GM21367 (cell line): ENCODE data around the gene SNRNP25.

Experiments used
- ATAC-seq: cut with Tn5 transposase; IDR thresholded peaks from one replicate; pipeline ENCODE4 v1.9.1; 2021; ENCODE audit not compliant: unreplicated experiment

Gene SNRNP25

DNA sequence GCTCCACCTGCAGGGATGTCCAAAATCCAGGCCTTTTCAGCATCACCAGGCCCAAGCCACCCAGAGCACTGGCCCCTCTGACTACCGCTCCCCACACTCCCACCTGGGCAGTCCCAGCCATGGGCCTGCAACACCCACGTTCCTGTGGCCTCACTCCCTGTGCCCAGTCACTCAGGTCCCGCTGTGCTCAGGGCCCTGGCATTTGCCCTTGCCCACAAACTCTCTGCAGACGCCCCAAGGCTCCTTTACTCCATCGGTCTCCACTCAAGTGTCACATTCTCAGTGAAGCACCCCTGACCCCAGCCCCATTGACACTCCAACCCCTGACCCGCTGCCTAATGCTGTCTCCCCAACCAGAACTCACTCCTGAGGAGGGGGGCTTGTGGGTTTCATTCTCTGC, 48.0 kb downstream of the SNRNP25 start:
- ATAC-seq: no peak

GRCh38 chr16:102060-102855, 48.6 kb downstream of the SNRNP25 start:
- no peak for ATAC-seq

GRCh38 chr16:104355-104754, 50.7 kb downstream of the SNRNP25 start:
- no peak for ATAC-seq

- no peak for ATAC-seq
Observed at GRCh38 chr16:104928-105327, 51.3 kb downstream of the SNRNP25 start.

- ATAC-seq: no peak
Observed at GRCh38 chr16:105521-105920, 51.9 kb downstream of the SNRNP25 start.

DNA sequence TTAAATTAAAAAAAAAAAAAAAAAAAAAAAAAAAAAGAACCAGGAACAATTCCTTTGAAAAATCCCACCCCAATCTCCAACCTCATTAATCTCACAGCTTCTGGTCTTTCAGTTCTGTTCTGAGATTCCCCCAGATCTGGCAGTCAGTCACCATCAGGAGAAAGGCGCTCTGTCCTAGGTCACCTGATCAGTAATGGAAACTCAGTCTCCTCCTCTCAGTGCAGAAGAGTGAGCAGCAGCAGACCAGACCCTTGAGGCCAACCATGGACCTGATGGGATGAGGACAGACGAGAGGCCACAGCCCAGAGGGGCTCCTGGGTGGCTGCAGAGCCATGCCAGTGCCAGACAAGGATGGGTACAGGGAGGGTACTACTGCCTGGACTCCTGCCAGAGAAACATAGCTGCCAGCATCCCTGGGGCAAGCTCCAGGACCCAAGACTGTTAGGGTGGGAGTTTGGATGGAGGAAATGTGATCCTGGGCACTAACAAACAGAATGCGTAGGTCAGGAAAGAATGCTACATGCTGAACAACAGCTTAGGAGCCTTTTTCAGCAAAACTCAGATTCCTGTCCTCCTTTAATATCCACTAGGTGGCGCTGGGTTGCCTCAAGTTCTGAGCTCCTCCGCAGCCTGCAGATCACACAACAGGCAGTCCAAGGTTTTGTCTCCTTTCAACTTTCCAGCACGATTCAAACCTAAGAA, 53.1 kb downstream of the SNRNP25 start:
- ATAC-seq: no peak
